Stimulated activated CD4-positive, alpha-beta T cell treated with anti-CD3 and anti-CD28 coated beads, Interleukin-15, amount 100 ng/mL, for 24 hours (primary cell): ENCODE data around the gene CHCHD5.
"Not testable (repeated sequence)": the region's sequence is repeated elsewhere in the genome, so short reads cannot be mapped to it uniquely, and the experiment has no call there.

Source experiments
- DNase-seq: peaks from one replicate; pipeline ENCODE4 v3.0.0-alpha.2; 2020

CHCHD5 gene

DNA sequence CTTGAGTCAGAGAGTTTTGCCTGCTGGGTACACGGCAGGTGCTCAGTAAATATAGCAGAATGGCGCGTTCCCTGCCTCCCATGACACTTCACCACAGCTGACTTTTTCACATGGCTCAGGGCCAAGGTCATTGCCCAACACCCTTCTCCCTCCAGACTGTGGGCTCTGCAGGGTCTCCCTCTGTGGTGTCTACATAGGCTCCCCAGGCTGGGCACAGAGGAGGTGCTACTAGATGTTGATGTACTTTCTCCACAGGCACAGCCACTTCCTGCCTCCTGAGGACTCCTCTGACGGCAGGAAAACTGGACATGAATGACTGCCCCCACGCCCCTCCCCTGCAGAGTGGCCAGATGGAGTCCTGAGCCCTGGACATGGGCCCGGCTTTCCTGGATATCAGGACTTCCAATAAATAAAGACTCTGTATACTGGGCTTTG lies 4.2 kb downstream of the CHCHD5 start:
- DNase-seq = no peak

GRCh38 chr2:112591413-112591812 lies 7.0 kb downstream of the CHCHD5 start:
- DNase-seq = no peak

DNA sequence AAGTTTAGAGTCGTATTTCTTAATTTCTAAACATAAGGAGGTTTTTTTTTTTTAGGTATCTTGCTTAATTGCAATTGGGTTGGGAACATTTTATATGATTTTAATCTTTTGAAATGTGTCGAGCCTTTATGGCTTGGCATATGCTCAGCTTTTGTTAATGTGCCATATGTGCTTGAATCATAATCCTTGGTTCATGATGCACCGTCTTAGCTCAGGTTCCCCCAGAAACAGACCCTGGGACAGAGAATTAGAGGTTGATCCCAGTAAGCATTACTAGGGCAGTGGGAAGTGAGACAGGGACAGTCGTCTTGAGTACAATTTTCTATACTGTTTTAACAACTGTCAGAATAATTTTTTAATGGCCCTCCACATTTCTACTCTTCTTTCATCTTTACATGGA lies 9.3 kb downstream of the CHCHD5 start:
- no peak for DNase-seq

- DNase-seq = no peak
Measured at GRCh38 chr2:112597537-112598322, 13.3 kb downstream of the CHCHD5 start.

- DNase-seq = no peak
Measured at GRCh38 chr2:112600634-112601033, 16.2 kb downstream of the CHCHD5 start.

GRCh38 chr2:112601754-112602153 lies 17.3 kb downstream of the CHCHD5 start:
- DNase-seq = no peak

- no peak for DNase-seq
Measured at GRCh38 chr2:112602917-112603316, 18.5 kb downstream of the CHCHD5 start.

GRCh38 chr2:112603731-112604130 lies 19.3 kb downstream of the CHCHD5 start:
- no peak for DNase-seq

DNA sequence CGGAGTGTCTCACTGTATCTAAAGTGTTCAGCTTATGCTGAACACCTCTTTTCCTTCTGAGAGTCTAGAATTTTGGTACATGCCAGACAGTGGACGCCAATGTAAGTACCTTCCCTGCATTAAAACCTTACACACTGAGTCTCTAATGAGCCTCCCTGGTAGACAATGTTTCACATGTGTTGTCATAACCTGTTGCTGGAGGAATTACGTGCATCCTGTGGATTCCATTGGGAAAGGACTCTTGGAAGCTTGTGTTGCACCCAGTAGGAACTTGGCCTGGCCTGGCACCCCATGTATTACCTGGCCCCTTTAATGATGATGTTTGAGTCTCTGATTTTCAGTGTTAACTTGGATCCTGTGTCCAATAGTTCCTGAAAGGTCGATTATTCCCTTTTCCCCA lies 20.5 kb downstream of the CHCHD5 start:
- DNase-seq = no peak

- no peak for DNase-seq
Measured at GRCh38 chr2:112605926-112606325, 21.5 kb downstream of the CHCHD5 start.

DNA sequence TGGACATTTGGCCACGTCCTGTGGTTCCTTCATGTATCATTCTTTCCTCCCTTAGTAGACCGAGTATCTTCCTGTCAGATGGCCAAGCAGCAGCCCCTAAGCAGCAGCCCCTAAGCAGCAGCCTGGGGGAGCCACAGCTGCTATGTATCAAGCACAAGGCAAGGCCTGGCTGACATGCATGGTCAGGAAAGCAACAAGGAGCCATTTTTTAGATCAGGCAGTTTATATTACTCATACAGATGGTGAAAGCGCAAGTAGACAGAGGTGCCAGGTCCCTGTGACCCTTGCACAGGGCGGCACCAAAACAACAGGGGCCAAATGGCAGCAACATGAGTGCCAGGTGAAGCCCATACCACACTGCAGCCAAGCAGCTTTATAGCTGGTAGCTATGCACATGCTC lies 22.1 kb downstream of the CHCHD5 start:
- no peak for DNase-seq

- no peak for DNase-seq
Measured at GRCh38 chr2:112607680-112608438, 23.4 kb downstream of the CHCHD5 start.

- not testable (repeated sequence) for DNase-seq
Measured at GRCh38 chr2:112609320-112609719, 24.9 kb downstream of the CHCHD5 start.

- not testable (repeated sequence) for DNase-seq
Measured at GRCh38 chr2:112612283-112612682, 27.9 kb downstream of the CHCHD5 start.

DNA sequence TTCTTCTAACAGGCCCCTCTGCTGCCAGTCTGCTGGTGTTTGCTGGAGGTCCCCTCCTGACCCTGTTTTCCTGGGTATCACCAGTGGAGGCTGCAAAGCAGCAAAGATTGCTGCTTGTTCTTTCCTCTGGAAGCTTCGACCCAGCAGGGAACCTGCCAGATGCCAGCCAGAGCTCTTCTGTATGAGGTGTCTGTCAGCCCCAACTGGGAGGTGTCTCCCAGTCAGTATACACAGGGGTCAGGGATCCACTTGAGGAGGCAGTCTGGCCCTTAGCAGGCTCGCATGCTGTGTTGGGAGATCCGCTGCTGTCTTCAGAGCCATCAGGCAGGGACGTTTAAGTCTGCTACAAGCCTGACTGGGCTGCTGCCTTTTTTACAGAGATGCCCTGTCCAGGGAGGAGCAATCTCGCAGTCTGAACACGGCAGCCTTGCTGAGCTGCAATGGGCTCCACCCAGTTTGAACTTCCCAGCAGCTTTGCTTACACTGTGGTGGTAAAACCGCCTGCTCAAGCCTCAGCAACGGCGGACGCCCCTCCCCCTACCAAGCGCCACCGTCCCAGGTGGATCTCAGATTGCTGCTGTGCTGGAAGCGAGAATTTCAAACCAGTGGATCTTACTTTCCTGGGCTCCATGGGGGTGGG lies 29.9 kb downstream of the CHCHD5 start:
- no peak for DNase-seq

- no peak for DNase-seq
Measured at GRCh38 chr2:112615051-112615450, 30.6 kb downstream of the CHCHD5 start.

- DNase-seq = not testable (repeated sequence)
Measured at GRCh38 chr2:112615798-112616197, 31.4 kb downstream of the CHCHD5 start.

DNA sequence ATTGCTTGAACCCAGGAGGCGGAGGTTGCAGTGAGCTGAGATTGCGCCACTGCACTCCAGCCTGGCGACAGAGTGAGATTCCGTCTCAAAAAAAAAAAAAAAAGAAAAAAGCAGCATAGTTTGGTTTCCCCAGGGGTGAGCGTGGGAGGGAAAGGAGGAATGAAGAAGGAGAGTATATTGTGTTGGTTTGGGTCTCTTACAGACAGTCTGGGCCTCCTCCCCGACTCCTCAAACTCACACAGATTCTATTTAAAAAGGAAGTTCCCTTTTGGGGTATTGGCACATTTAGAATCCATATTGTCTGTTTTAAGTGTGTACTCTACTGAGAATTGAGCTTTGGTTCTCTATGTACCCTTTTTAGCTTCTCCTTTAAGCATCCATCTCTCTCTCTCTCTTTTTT lies 34.0 kb downstream of the CHCHD5 start:
- no peak for DNase-seq

DNA sequence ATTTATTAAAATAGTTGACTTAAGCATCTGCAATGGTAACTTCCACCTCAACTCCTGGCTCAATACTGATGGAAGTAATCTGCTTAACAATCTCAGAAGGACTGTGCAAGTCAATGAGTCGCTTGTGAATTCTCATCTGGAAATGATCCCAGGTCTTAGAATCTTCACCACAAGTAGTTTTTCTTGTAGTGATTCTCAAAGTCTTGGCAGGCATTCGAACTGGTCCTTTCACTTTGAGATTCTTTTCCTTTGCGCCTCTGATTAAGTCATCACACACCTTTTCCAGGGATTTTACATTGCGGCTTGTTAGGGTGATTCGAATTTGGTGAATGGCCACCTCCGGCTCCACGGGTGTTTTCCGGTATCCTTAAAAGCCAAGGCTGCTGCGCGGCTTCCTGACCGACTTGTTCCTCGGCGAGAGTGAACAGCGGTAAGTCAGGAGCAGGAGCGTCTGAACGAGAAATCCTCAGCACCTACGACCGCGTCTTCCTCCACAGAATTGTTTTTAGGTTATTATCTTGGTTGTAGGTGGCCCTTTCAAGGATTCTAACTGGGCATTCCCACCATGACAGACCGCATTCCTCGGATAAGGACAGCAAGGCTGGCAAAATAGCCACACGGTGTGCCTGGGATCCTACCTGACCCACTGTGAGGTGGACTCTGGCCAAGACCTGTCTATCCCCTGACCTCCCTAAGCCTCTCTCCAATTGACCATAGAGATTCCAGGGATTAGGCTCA lies 37.5 kb downstream of the CHCHD5 start:
- no peak for DNase-seq

GRCh38 chr2:112622528-112622849 lies 38.1 kb downstream of the CHCHD5 start:
- DNase-seq = no peak

GRCh38 chr2:112623913-112624777 lies 39.7 kb downstream of the CHCHD5 start:
- DNase-seq = peak; percentile 85

DNA sequence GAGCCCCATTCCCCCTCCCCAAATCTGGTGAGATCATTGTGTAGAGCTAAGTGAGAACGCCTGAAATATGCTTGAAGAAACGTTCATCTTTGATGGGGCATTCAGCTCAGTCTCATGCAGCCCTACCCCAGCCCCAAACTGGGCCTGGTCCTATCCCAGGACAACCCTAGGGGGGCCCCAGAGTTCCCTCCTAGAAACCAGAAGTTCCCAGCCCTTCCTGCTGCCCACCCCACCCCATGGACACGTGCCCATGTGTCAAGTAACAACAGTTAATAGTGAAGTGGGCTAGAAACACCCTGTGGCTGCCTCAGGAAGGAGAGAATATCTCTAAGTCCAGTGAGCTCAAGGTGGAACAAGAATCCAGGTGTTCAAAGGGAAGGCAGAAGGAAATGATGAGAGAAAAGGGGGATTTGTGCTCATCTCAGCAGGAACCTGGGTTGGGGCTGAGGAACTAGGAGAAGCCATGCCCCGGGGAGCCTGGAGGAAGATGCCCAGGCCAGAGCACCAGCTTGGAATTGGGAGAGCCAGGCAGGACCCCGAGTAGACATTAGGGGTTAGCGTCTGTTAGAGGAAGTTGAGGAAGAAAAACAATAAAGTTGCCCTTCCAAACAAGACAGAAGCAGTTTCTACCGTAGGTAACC lies 41.2 kb downstream of the CHCHD5 start:
- DNase-seq = no peak
